GM19438 (cell line): ENCODE measurements around the gene CPZ.
"Not testable (repeated sequence)": the region's sequence is repeated elsewhere in the genome, so short reads cannot be mapped to it uniquely, and the experiment has no call there.

Source experiments
- ATAC-seq: cut with Tn5 transposase; IDR thresholded peaks from one replicate; pipeline ENCODE4 v1.9.1; 2021; ENCODE audit warnings: low read depth; ENCODE audit not compliant: unreplicated experiment

CPZ gene

DNA sequence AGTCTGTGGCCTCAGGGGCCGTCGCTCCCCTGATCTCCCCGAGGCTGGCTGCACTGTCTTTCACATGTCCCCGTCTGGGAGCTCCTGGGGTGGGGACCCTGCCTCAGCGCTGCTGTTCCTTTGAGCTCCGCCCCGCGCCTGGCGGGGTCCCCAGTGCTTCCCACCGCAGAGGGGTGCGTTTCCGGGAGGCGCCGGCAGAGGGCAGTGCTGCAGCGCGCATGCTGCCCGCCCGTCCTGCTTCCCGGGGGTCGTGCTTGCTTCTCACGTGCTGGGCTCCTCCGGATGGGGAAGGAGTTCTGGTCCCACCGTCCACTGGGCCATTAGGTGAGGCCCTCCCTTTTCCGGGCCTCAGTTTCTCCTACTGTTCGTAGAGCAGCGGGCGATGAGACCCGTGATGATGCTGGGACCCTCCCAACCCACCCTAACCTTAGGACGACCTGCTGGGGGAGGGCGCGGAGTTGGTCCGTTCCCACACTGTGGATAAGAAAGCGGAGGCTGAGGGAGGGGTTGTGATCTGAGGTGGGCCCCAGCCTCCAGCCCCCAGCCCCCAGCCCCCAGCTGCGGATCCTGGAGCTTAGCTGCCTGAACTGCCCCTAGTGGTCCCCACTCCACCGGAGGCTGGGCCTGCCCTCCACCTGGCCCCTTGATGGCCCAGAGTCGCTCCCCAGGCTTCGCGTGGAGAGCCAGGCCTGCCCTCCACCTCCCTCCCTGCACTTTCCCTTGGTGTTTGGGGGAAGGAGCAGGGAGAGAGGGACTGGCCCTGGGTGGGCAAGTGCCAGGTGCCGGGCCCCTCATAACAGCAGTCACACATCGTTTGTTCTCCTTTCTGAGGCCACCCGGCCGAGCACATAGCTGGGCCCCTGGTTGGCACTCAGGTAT is 15.3 kb downstream of the CPZ start:
- ATAC-seq, result no peak

DNA sequence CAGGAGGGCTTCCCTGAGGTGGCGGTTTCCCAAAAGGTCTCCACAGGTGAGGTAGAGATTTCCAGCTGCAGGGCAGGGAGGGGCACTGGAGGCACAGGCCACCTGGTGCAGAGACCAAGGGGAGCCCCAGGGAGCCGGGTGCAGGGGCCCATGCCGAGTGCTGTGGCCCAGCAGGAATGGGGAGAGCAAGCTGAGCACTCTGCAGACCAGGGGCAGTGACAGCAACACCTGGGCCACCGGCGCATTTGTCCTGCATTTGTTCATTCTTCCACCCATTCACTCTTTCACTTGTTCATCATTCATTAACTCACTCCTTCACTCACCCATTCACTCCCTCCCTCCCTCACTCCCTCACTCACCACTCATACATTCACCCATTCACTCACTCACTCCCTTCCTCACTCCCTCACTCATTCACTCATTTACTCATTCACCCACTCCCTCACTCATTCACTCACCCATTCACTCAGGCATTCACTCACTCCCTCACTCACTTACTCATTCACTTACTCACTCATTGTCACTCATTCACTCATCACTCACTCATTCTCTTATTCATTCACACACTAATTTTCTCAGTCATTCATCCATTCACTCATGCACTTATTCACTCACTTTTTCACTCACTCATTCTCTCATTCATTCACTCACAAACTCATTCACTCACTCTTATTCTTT is 16.3 kb downstream of the CPZ start:
- ATAC-seq, result no peak

DNA sequence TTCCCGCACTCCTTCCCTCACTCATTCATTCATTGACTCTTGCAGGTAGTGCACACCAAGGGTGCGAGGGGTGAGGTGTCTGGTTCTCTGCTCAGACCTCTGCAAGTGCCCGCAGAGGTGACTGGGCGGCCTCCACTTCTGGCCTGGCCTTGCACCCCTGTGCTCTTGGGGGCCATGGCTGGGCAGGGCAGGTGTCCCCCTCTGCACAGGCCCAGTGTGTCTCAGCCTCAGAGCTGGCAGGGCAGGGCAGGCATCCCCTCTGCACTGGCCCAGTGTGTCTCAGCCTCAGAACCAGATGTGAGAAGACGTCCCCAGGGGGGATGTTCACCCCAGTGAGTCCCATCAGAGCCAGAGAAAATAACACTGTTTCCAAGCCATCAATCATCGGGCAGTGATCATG is 16.8 kb downstream of the CPZ start:
- ATAC-seq, result no peak

DNA sequence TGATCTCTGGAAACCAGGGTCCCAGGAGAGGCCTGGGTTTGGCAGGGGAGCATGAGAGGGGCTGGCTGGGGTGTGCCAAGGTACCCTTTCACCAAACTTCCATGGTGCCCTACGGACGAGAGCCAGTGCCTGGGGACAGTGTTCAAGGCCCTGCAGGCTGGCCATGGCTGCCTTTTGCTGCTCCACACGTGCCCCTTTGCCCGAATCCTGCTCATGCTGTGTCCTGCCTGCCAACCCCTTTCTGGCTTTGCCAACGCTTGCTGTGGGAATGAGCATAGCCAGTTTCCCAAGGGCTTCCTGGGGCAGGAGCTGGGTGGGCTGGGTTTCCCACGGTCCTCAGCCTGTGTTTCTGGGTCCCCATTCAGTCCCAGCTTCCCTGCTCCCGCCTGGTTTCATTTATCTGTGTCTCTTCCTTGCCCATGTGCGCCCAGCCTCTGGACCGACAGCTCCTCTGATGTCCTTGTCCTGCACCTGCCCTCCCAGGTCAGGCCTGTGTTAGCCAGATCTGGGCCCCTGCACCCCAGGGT is 17.3 kb downstream of the CPZ start:
- ATAC-seq, result no peak

DNA sequence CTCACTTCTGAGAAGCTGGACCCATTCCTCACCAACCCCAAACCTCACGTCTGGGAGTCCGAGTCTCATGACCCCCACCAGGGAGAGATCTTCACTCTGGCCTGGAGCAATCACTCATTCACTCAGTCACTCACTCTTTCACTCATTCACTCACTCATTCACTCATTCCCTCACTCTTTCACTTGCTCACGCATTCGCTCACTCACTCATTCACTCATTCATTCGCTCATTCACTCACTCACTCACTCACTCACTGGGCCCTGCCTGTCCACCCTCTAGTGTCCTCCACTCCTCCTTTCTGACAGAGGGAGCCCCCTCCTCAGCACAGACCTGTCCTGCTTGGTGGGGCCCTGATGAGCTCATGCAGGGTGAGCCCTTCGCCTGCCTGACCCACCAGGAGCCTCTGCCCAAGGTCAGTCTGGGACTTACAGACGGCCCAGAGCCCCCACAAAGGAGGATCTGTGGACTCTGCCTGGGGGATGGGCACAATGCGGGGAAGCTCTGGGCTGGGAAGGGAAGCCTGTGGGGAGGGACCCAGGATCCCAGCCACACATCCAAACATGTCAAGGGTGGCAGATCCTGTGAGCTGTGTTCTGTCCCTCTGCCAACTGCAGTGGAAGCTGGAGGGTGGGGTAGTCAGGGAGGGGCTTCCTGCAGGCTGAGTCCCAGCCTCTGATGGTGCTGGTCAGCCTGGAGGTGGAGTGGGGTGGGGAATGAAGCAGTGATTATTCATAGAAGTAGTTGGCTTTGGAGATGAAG is 18.5 kb downstream of the CPZ start:
- no peak for ATAC-seq

DNA sequence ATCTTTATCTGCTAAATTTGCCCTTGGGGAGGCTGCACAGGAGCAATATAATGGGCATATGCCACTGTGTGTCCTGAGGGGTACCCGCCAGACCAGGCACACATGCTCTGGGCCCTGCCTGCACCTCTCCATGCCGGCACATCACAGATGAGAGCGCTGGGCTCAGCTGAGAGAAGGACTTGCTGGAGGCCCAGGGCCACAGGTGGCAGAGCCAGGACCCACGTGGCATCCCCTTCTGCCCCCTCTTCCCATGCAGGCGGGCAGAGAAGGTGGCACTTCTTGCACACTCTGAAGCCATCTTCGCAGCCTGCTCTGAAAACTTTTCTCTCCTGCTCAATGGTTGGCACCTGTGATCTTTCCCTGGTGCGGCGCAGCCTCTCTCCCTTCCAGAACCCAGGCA is 20.1 kb downstream of the CPZ start:
- ATAC-seq, result no peak

DNA sequence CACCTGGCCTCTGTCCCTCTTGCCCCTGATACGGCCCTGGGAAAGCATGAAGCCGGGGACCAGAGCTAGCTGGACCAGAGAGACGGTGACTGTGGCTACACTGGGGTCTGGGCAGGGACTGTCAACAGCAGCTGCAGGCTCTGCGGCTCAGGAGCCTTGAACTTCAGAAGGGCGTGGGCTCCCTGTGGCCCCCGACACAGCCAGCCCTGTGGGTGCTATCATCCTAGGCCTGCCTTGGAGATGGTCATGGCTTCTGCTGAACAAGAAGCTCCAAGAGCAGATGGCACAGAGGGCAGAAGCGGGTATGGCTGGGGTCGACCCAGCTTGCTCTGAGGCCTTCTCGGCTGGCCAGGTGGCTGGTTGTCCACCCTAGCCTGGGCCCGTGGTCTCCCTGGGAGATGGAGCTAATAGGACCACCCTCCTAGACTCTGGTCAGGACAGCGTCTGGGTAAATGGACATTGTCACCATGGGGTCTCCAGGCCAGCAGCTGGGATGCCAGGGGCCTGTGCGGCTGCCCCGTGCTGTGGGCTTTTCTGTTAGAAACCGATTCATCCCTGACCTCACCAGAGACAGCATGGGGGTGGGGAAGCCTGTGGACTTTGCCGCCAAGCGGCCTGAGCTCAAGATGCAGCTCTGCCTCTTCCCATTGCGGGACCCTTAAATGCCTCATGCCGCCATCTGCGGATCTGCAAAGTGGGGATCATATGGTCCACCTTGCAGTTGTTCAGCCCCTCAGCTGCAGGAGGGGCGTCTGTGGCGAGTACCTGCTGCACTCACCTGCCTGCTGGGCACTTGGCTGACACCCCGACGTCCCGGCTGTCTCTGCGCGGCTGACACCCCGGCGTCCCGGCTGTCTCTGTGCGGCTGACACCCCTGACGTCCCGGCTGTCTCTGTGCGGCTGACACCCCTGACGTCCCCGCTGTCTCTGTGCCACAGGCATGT is 21.1 kb downstream of the CPZ start:
- ATAC-seq, result no peak

DNA sequence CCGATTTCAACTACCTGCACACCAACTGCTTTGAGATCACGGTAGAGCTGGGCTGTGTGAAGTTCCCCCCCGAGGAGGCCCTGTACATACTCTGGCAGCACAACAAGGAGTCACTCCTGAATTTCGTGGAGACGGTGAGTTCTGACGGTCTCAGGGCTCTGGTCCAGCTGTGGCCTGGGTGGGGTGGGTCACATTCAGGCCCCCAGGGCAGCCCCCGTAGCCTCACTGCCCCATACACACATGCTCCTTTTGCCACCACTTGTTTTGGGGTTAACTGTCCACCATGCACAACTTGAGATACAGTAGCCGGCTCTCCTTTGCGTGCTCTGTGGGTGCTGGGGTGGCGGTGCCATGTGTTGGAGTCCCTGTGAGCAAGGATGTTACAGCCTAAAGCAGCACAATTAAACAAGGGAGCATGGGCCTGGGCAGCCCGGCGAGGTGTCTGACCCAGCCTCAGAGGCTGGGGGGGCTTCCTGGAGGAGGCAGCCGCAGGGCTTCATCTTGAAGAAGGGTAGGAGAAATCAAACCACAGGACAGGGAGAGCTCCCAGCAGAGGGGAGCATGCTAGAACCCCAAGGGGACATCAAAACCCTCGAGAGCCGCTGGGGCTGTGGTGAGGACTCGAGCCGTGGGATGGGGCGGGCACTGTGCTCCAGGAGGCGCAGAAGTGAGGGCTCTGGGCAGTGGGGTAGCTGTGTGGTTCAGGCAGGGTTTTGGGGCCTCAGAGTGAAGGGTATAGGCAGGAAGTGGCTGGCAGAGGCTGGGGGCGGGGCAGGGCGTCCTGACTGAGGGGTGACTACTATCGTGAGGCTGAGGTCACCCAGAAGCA is 22.0 kb downstream of the CPZ start:
- ATAC-seq, result no peak

DNA sequence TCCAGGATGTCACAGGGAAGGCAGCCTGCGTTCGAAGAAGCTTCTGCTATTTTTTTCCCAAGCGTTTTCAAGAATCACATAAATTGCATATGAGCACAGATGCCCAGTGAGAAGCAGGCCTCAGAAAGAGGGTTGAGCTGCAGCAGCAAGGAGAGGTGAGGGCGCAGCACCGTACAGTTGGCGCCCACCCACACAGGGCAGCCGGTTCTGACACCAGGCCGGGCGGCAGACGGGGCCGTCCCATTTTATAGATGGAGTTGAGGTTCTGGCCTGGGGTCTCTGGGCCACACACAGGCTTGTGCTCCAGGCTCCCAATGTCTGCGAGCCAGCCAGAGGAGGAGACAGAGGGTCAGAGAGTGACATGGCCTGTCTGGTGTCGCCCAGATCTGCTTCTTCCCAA is 22.8 kb downstream of the CPZ start:
- ATAC-seq, result no peak

DNA sequence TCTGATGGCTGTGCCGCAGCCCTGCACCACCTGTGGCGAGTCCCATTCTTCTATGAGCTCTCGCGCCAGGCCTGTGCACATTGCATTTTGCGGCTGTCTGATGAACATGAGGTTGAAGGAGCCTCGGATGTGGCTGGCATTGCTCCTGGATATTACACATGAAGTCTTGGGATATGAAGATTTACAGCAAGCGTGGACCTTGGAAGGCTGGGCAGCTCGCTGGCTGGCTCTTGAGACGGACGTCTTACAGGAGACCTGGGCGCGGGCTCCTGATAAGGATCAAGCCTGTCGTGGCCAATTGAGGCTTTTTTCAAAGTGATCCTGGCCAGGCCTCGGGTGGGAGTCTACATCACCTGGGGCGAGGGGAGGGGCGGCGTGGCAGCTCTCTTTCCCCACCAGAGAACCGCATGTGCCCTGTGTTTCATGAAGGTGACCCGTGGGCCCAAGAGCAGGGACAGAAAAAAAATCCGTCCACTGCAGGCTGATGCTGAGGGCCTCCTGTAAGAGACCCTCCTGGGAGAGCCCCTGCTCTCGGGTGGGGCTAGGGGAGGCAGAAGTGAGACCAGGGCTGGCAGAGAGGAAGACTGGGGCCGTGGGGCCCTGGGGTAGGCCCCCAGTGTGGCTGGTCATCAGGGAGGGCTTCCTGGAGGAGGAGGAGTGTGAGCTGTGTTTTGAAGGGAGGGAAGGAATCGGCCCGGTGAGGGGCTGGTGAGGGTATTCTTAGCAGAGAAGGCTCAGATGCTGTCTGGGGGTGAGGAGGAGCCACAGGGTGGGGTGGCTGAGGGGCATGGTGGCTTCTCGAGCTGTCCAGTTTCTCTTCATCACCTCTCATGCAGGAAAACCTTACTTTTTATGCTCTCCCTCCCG is 23.6 kb downstream of the CPZ start:
- ATAC-seq, result no peak

DNA sequence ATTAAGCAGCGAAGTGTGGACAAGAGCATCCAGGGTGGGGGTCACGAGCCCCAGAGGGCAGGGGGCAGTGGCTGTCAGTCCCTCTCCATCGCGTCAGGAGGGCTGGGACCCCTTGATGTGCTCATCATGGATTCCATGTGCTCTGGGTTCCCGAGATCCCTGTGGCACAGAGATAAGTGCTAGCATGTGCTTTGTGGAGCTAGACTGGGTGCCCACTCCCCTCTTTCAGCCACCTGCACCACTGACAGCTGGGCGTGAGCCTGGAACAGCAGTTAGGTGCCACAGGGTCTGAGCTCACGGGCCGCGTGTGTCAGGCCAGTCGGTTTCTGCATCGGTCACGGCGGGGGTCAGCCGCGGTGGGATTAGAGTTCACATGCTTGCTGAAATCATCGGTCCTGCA is 24.3 kb downstream of the CPZ start:
- ATAC-seq, result no peak

DNA sequence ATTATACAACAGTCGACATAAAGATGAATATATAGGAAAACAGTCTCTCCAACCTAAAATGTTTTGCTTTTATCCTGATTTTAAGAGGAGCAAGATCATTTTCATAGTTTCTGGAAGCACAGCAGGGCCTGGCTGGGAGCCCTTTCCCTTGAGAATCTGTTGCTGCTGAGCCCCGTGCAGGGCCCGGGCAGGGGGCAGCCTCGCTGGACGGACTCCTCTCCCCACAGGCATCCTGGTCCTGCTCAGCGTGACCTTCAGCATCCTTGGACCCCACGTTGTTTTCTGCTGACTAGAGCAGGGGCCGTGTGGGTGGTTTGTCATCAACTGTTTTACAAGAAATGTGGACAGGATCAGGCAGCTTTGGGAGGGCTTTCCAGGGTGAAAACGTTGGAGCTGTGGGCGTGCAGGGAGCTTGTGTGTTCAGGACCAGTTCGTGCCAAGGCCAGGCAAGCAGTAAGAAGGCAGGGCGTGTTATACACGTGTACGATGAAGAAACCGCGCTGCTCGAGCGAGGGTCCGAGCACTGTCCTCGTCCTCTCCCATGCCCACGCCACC is 25.0 kb downstream of the CPZ start:
- no peak for ATAC-seq

DNA sequence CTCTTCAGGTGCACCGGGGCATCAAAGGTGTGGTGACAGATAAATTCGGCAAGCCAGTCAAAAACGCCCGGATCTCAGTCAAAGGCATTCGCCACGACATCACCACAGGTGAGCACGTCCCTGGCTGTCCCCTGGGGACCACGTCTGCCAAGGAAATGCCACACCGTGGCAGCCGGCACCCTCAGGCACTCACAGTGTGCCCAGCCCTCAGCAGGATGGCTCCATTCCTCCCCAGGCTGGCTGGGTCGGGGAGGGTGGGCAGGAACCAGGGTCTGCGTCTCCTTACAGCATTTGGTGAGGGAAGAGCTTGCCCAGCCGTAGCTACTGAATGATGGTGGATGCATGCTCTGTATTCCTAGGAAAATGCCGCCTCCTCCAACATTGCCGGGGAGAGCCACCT is 25.9 kb downstream of the CPZ start:
- no peak for ATAC-seq

DNA sequence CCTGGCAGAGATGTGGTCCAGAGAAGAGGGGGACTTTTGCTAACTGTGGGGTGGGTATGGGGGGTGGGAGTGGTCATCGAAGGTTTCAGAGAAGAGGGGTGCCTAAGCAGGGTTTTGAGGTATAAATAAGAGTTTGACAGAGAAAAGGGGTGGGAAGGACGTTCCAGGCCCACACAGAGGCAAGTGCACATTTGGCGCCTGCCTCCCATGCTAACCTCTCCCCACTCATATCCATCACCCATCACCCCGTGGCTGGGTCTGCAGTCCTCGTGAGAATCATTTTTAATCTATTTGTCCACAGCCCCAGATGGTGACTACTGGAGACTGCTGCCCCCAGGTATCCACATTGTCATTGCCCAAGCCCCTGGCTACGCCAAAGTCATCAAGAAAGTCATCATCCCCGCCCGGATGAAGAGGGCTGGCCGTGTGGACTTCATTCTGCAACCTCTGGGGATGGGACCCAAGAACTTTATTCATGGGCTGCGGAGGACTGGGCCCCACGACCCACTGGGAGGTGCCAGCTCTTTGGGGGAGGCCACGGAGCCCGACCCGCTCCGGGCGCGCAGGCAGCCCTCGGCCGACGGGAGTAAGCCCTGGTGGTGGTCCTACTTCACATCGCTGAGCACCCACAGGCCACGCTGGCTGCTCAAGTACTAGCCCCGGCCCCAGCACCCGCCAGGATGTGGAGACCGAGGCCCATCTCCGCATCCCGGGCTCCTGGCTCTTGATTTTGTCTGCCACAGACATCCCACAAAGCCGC is 26.6 kb downstream of the CPZ start:
- ATAC-seq, result no peak

DNA sequence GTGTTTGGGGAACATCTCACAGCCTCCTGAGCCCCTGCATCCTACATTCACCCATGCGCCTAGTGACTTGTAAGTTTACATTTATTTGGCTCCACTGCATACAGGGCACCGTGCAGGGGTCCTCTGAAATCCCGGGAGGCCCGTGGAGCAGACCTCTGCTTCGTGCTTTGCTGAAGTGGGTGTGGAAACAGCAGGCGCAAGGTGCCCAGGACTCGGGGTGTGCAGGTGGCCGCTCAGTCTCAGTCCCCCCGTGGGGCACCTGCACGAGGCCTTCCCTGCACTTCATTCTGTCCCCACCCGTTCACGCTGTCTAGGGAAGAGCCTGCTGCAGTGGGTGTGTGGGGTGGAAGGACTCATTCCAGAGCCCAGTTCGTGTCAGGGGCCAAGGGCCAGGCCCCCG is 28.6 kb downstream of the CPZ start:
- not testable (repeated sequence) for ATAC-seq

DNA sequence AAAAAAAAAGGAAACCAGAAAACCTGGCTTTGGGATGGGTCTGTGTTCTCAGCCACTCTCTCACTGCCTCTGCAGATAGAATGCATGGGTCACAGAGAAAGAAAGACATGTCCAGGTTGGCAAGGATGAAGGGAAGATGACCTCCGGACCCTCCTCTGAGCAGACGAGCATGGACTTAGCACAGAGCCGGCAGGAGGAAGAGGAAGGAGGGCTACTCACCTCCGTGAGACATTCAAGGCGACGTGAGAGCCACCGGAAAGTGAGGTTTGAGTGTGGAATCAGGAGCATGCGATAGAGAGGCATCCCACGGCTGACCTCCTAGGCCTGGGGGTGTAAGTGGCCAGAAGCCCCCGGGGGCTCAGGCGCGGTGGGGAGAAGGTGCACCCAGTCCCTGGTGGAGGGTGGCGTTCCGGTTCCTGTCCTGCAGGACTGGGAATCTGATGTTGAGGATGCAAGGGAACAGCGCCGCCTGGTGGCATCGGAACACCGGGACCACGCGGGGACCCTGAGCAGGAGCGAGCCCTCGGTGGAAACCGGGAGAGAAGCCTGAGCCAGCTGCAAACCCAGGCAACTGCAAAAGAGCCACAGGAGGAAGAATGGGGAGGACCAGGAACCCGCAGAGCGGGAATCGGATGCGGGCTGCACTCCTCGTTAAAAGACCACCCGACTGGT is 32.2 kb downstream of the CPZ start:
- not testable (repeated sequence) for ATAC-seq
